Measurements from ENCODE around the gene WDR7. TPM values are rescaled to one million over a fixed set of nuclear protein-coding genes. Genes with fewer than 3 reads are reported as not detected.

The WDR7 gene
- total and polyA plus RNA-seq, 2 experiments from 2014 or later, result 7.0 to 14.8 TPM

GRCh38 chr18:56992777-56993176, 341.6 kb downstream of the WDR7 start (continued):
- TF ChIP-seq CTCF (conservative IDR thresholded peaks at IDR 0.05; ENCODE audit: low read depth in 2 of 2) (no peak), STAT1 (IDR thresholded peaks at IDR 0.05; ENCODE audit: unreplicated experiment) (no peak), EZH2phosphoT487 (IDR thresholded peaks at IDR 0.05; ENCODE audit: unreplicated experiment) (no peak)

GRCh38 chr18:56995579-56996188, 344.5 kb downstream of the WDR7 start:
- H3K27ac Mint-ChIP-seq, result no peak overlapping the region
- H3K4me3 ChIP-seq, result no peak overlapping the region
- H3F3A ChIP-seq (replicated peaks; ENCODE audit: low read depth), result no peaks in the 10 kb centered on the region
- no peaks in the 10 kb centered on the region for H3K9me3 Mint-ChIP-seq
- no peaks in the 10 kb centered on the region for H3K36me3 Mint-ChIP-seq (ENCODE audit: low read depth)
- no peak overlapping the region for H3K4me3 Mint-ChIP-seq
- no peaks in the 10 kb centered on the region for H3K27me3 Mint-ChIP-seq (ENCODE audit: insufficient read depth, low read depth, poor library complexity)
- no peaks in the 10 kb centered on the region for H4K20me1 ChIP-seq (replicated peaks; ENCODE audit: insufficient read depth)
- H3K4me2 ChIP-seq, result no peak overlapping the region
- no peaks in the 10 kb centered on the region for H3K9me2 ChIP-seq (ENCODE audit: insufficient read depth)
- DNase-seq (ENCODE audit: low spot score), result peak; percentile 46
- H3K4me1 Mint-ChIP-seq, result peaks cover 6% of the 10 kb centered on the region
- H2AFZ ChIP-seq, result no peak overlapping the region
- no peaks in the 10 kb centered on the region for H3K27me3 ChIP-seq (ENCODE audit: insufficient read depth)
- no peaks in the 10 kb centered on the region for H3K79me2 ChIP-seq (replicated peaks; ENCODE audit: insufficient read depth)
- no peak overlapping the region for H3K27ac ChIP-seq (ENCODE audit: low read depth)
- no peak for TF ChIP-seq NANOG (IDR thresholded peaks at IDR 0.05; ENCODE audit: borderline replicate concordance)
- peak; percentile 53 to 70 for TF ChIP-seq CTCF (conservative IDR thresholded peaks at IDR 0.05; ENCODE audit: low read depth in 2 of 2)
- H3K4me1 ChIP-seq (ENCODE audit: insufficient read depth), result no peaks in the 10 kb centered on the region
- H3K36me3 ChIP-seq (ENCODE audit: insufficient read depth), result no peaks in the 10 kb centered on the region
- peak; percentile 90 for ATAC-seq

GRCh38 chr18:56997200-56997599, 346.0 kb downstream of the WDR7 start:
- Histone ChIP-seq H2AFZ (no peak overlapping the region), H3K9me2 (ENCODE audit: insufficient read depth) (no peaks in the 10 kb centered on the region), H3F3A (replicated peaks; ENCODE audit: low read depth) (no peaks in the 10 kb centered on the region), H3K36me3 (ENCODE audit: insufficient read depth) (no peaks in the 10 kb centered on the region), H3K4me1 (ENCODE audit: insufficient read depth) (no peaks in the 10 kb centered on the region), H3K27ac (ENCODE audit: low read depth) (no peak overlapping the region), H3K27me3 (ENCODE audit: insufficient read depth) (no peaks in the 10 kb centered on the region), H4K20me1 (replicated peaks; ENCODE audit: insufficient read depth) (no peaks in the 10 kb centered on the region), H3K4me2 (no peak overlapping the region), H3K4me3 (no peak overlapping the region), H3K79me2 (replicated peaks; ENCODE audit: insufficient read depth) (no peaks in the 10 kb centered on the region)
- DNase-seq (ENCODE audit: low spot score), result no peak
- H3K27me3 Mint-ChIP-seq (ENCODE audit: insufficient read depth, low read depth, poor library complexity), result no peaks in the 10 kb centered on the region
- H3K27ac Mint-ChIP-seq, result no peak overlapping the region; the same call in 1 of the 2 replicates
- no peak for ATAC-seq
- no peaks in the 10 kb centered on the region for H3K9me3 Mint-ChIP-seq
- H3K4me3 Mint-ChIP-seq, result no peak overlapping the region
- no peaks in the 10 kb centered on the region for H3K36me3 Mint-ChIP-seq (ENCODE audit: low read depth)
- H3K4me1 Mint-ChIP-seq, result peaks cover 6% of the 10 kb centered on the region
- TF ChIP-seq ETS1 (IDR thresholded peaks at IDR 0.05) (no peak), ZNF331 (CRISPR knock-in tag; IDR thresholded peaks at IDR 0.05; ENCODE audit: low read depth) (no peak), ZNF114 (CRISPR knock-in tag; IDR thresholded peaks at IDR 0.05) (no peak), EZH2phosphoT487 (IDR thresholded peaks at IDR 0.05; ENCODE audit: unreplicated experiment) (no peak), REST (IDR thresholded peaks at IDR 0.05; ENCODE audit: unreplicated experiment) (no peak)
